ENCODE results near the gene PHLDB2.

The PHLDB2 gene

DNA sequence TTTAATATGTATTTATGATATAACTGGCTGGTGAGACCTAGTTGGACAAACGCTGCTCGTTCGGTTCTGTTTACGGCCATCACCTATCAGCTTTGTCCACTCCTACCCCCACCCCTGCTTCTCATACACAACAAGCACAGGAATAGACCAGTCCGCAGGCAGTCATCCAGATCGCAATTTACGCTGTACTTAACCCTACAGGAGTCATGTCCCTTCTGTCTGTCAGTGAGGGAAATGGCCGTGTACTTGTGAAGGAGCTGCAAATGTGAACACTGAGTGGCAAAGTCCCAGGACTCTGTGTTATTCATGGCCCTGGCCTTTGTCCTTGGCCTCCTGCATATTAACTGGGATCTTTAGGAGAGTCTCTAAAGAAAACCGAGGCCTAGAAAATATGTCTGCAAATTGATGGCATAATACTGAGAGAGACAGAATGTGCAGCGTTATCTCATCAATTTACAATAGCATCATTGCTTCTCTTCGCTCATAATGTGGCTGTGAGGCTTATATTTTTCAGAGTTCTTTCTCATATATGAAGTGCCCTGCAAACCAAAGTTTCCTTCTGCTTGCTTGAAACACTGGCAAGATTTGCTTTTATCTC, 112.6 kb downstream of the PHLDB2 start:
- H3K4me3 ChIP-seq (ENCODE audit: low read depth, low read length): no peak overlapping the region
- CTCF ChIA-PET: interaction anchor here (0.8 to 12.6 kb wide), 10 partner anchors 13 to 279 kb away, joined by 3 to 324 read pairs (median 14); partner anchors contain the start of gene PHLDB2
- POLR2A ChIA-PET: no interaction called here
- DNase-seq (ENCODE audit: low read depth, low spot score): no peak
- TF ChIP-seq CTCF (IDR thresholded peaks at IDR 0.05; ENCODE audit: insufficient read depth, low read length, missing control alignments): no peak

- ChIA-PET CTCF (interaction anchor here (1.1 to 12.6 kb wide), 4 partner anchors 10 to 254 kb away, joined by 3 to 324 read pairs (median 74); partner anchors contain the start of gene PHLDB2), POLR2A (no interaction called here)
- no peak overlapping the region for H3K4me3 ChIP-seq (ENCODE audit: low read depth, low read length)
- TF ChIP-seq CTCF (IDR thresholded peaks at IDR 0.05; ENCODE audit: insufficient read depth, low read length, missing control alignments): no peak
- DNase-seq (ENCODE audit: low read depth, low spot score): no peak
Observed at GRCh38 chr3:111972891-111973290, 113.8 kb downstream of the PHLDB2 start.

- ChIA-PET POLR2A (no interaction called here), CTCF (interaction anchor here (0.7 to 12.6 kb wide), 6 partner anchors 14 to 305 kb away, joined by 3 to 324 read pairs (median 4); partner anchors contain the start of gene PHLDB2)
- H3K4me3 ChIP-seq (ENCODE audit: low read depth, low read length): no peak overlapping the region
- no peak for DNase-seq (ENCODE audit: low read depth, low spot score)
- no peak for TF ChIP-seq CTCF (IDR thresholded peaks at IDR 0.05; ENCODE audit: insufficient read depth, low read length, missing control alignments)
Observed at GRCh38 chr3:111975131-111975530, 116.1 kb downstream of the PHLDB2 start.

DNA sequence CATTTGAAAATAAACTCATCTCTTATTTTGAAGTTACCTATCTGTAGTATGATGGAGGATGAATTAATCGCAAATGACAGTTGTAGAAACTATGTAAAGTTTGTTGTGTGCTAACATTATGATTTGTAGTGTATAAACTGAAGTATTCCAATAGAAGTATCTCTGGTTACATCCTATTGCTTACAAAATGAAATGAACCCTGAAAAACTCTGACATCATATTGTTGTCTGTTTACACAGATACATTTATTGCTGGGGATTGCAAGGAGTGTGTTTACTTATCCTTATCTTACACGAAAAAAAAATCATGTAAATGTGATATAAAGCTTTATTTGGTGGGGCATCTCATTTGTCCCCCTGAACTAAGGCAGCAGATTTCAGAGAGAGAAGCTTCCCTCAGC, 117.2 kb downstream of the PHLDB2 start:
- POLR2A ChIA-PET: no interaction called here
- TF ChIP-seq CTCF (IDR thresholded peaks at IDR 0.05; ENCODE audit: insufficient read depth, low read length, missing control alignments): no peak
- DNase-seq (ENCODE audit: low read depth, low spot score): no peak
- H3K4me3 ChIP-seq (ENCODE audit: low read depth, low read length): no peak overlapping the region
- CTCF ChIA-PET: interaction anchor here (1.0 to 4.8 kb wide), 4 partner anchors 7 to 260 kb away, joined by 3 to 55 read pairs (median 24); no protein-coding TSS in a partner anchor

- DNase-seq (ENCODE audit: low read depth, low spot score): peak; percentile 84
- peak within 1 kb of the TSS; percentile 89 for H3K4me3 ChIP-seq (ENCODE audit: low read depth, low read length)
- TF ChIP-seq CTCF (IDR thresholded peaks at IDR 0.05; ENCODE audit: insufficient read depth, low read length, missing control alignments): no peak
- ChIA-PET CTCF (interaction anchor here (0.6 to 4.8 kb wide), 20 partner anchors 10 to 401 kb away, joined by 3 to 55 read pairs (median 4); no protein-coding TSS in a partner anchor), POLR2A (interaction anchor here (0.5 to 1.4 kb wide), 6 partner anchors 11 to 118 kb away, joined by 3 to 6 read pairs (median 3); no protein-coding TSS in a partner anchor)
Observed at GRCh38 chr3:111978583-111979433, 119.7 kb downstream of the PHLDB2 start, which contains the start of gene ABHD10. Gene ABHD10, plus strand, starts transcription at chr3:111979026. Its CDS starts 36 bp downstream, at chr3:111979062.

Data from AG04449 (cell line).